HG03342 (cell line): ENCODE data around the gene TNNC2.
"Not testable (repeated sequence)": the region's sequence is repeated elsewhere in the genome, so short reads cannot be mapped to it uniquely, and the experiment has no call there.

Experiments
- ATAC-seq: cut with Tn5 transposase; IDR thresholded peaks from one replicate; pipeline ENCODE4 v1.9.1; 2021; ENCODE audit warnings: mild to moderate bottlenecking, moderate library complexity; ENCODE audit not compliant: unreplicated experiment

TNNC2 gene

GRCh38 chr20:45827030-45827652 is at the start of gene TNNC2:
Gene TNNC2 (minus strand): TSS chr20:45827312. CDS start chr20:45827248, 64 bp downstream.
- ATAC-seq, result no peak

DNA sequence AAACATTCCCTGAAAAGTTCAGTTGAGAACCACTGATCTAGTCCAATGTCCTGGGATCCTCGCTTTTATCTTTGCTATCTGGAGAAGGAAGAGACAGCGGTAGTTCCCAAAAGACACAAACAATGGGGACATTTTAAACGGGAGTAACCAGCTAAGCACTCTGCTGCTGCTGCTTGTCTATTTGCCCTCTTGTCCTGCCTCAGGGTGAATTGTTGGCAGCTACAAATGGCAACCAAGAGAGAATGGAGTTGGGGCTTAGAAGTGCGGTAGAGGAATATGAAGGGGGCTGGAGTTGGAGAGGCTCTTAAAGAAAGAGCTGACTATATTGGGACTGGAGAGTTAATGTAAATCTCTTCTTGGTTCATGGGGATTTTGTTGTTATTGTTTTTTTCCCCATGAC is 47.5 kb upstream of the TNNC2 start:
- ATAC-seq, result no peak

DNA sequence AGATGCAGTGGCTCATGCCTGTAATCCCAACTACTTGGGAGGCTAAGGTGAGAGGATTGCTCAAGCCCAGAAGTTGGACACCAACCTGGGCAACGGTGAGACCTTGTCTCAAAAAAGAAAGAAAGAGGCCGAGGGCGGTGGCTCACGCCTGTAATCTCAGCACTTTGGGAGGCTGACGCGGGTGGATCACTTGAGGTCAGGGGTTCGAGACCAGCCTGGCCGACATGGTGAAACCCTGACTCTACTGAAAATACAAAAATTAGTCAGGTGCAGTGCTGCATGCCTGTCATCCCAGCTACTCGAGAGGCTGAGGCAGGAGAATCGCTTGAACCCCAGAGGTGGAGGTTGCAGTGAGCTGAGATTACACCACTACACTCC is 47.0 kb upstream of the TNNC2 start:
- ATAC-seq, result not testable (repeated sequence)

DNA sequence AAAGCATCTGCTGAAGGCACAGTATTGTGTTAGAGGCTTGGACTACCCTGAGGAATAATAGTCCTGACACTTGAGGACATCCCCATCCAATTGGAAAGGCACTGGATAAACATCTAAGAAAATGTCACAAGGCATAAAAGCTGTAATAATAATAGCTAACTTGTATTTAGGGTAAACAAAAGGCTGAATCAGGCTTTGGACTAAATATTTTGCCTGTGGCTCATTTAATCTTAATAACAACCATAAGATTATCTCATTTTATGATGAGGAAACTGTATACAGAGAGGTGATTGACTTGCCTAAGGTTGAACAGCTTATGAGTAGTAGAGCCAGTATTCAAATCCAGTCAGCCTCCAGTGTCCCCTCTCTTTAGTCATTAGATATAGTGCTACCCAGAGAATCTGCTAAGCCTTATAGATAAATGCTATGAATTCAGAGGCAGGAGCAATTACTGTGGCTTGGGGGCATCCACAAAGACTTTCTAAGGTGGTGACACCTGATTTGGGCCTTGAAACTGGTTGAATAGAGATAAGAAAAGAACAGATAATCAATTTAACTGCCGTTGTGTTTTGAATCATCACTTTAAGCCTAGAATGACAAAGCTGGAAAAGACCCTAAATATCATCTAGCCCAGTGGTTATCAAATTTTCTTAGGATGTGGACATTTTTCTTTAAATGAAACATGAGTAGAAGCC is 46.4 kb upstream of the TNNC2 start:
- no peak for ATAC-seq

DNA sequence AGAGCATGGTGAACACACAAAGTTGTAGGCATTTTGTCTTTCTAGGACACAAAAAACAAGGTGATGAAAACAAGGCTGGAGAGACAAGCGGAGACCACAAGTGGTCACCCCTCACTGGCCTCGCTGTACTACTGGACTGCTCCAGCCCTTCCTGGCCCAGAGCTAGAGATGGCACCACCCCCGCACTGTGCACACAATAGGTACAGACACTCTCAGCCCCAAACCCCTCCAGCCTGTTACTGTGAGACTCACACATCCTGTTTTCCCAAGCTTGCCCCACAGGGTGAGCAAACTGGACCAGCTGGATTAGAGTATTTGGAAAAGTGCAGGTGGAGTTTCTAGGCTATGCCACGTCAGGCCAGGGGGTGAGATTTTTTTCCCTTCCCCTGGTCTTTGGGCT is 45.5 kb upstream of the TNNC2 start:
- no peak for ATAC-seq

GRCh38 chr20:45867819-45868176 is 40.7 kb upstream of the TNNC2 start:
- ATAC-seq, result no peak

GRCh38 chr20:45867136-45867818 is 40.2 kb upstream of the TNNC2 start:
- ATAC-seq, result no peak

- ATAC-seq, result no peak
These were observed 39.3 kb upstream of the TNNC2 start for GRCh38 chr20:45866454-45866853.

GRCh38 chr20:45863543-45864470 is 36.7 kb upstream of the TNNC2 start:
- no peak for ATAC-seq

DNA sequence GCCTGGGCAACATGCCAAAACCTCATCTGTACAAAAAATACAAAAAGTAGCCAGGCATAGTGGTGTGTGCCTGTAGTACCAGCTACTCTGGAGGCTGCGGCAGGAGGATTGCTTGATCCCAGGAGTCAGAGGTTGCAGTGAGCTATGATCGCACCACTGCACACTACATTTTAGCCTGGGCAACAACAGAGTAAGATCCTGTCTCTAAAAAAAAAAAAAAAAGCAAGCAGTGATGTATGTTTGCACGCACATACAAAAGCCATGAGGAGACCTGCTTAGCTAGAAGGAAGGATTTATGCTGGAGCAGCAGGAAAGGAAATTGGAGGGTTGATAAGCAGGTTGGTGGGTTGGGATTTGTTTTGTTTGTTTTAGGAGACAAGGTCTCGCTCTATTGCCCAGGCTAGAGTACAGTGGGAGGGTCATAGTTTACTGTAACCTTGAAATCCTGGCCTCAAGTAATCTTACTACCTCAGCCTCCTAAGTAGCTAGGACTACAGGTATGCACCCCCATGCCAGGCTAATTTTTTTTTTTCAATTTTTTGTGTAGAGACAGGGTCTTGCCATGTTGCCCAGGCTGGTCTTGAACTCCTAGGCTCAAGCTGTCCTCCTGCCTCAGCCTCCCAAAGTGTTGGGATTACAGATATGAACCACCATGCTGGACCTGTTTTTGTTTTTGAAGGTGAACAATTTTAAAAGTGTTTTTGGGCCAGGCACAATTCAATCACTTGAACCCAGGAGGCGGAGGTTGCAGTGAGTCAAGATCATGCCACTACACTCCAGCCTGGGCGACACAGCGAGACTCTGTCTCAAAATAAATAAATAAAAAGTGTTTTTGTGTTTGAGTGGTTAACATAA is 34.3 kb upstream of the TNNC2 start:
- no peak for ATAC-seq

DNA sequence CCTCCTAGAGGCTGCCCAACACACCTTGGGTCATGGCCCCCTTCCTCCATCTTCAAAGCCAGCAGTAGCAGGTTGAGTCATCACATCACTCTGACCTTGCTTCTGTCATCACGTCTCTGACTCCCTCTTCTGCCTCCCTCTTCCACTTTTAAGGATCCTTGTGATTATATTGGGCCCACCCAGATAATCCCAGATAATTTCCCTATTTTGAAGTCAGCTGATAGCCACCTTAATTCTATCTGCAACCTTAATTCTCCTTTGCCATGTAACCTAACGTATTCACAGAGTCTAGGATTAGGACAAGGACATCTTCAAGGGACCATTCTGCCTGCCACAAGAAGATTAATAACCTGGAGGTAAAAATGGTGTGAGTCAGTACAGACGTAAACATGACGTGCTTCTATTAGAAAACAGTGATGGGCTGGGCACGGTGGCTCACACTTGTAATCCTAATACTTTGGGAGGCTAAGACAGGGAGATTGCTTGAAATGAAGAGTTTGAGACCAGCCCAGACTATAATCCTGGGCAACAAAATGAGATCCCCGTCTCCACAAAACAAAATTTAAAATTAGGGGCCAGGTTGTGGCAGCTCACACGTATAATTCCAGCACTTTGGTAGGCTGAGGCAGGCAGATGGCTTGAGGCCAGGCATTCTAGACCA is 33.6 kb upstream of the TNNC2 start:
- ATAC-seq, result no peak

DNA sequence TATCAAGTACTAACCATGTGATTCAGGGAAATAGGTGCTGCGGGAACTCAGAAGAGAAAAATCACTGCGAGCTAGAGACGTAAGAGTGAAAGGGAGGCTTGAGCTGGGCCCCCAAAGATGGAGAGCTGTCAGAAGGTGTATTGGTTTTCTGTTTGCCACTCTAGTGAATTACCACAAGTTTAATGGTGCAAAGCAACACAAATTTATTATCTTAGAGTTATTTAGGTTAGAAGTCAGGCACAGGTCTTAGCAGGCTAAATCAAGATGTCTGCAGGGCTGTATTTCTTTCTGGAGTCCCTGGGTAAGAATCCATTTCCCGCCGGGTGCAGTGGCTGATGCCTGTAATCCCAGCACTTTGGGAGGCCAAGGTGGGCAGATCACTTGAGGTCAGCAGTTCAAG is 32.8 kb upstream of the TNNC2 start:
- ATAC-seq, result no peak

- peak; percentile 15 for ATAC-seq
These were observed 30.7 kb upstream of the TNNC2 start for GRCh38 chr20:45857882-45858216.

DNA sequence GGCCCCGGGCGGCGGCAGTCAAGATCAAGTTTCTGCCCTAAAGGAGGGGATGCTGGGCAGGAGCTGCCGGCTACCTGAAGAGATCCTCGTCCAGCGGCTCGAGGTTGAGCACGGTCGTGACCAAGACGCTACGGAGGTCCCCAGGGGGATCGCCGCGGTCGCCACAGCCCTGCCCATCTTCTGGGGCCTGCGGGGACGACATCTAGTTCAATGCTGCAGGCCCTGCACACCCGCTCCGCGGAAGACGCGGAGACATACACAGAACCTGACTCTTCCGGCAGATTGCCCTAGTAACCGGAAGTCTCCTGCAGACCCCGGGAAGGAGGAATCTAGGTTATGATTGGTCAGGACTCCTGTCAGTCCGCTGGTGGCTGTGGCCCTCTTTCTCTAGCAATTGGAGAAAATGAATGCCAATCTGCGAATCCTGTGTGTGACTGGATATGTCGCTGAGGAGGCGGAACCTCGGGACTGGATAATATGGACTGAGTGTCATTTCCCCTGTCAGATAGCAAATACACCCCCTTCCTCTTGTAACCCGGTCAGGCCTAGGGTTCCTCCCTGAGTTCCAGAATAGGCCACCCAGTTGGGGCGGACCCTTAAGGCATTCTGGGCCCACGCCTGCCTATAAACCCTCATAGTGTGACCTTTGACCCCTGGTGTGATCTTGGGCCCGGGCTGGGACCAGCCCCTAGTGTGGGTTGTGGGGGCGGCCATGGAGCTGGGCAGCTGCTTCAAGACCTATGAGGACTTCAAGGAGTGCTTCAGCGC is 30.2 kb upstream of the TNNC2 start, which contains the start of the genes ACOT8 and ZSWIM3:
Gene ACOT8, minus strand, starts transcription at position 279 of the 768 bp plus-strand sequence. Its CDS starts 77 bp downstream, at position 202.
Gene ZSWIM3, plus strand, starts transcription at position 501 of the 768 bp plus-strand sequence. Its CDS starts 212 bp downstream, at position 713.
- ATAC-seq, result peak; percentile 93

DNA sequence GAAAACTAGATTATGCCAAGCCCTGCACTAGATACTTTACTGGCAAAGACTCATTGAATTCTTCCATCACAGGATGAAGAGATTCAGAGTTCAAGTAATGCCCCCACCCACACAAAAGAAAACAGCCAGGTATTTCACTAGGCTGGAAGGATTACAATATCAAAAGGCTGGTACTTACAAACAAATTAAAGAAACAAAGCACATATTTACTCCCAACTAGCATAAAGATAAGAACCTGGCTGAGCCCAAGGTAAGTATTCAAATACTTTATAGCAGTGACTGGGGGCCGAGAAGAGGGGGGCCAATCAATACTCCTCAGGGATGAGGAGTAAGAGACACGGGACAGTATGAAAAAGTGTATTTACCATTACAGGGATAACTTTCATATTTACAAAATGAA is 26.4 kb upstream of the TNNC2 start:
- no peak for ATAC-seq

GRCh38 chr20:45852326-45852725 is 25.2 kb upstream of the TNNC2 start:
- no peak for ATAC-seq

DNA sequence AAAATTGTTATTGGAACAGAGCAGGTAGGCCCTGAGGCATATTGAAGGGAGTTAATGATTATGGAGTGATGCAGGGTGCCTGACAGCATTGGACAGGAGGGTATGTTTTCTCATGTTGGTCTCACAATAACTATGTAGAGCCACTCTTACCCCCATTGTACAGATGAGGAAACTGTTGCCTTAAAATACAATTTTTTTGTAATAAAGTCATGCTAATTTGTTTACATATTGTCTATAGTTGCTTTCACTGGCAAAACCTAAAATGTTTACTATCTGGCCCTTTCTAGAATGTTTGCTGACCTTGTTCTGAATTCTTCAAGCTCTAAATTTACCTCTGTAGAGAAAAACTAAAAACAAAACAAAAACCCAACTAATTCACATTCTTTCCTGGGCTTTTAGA is 24.4 kb upstream of the TNNC2 start:
- no peak for ATAC-seq

GRCh38 chr20:45850926-45851325 is 23.8 kb upstream of the TNNC2 start:
- ATAC-seq, result no peak

DNA sequence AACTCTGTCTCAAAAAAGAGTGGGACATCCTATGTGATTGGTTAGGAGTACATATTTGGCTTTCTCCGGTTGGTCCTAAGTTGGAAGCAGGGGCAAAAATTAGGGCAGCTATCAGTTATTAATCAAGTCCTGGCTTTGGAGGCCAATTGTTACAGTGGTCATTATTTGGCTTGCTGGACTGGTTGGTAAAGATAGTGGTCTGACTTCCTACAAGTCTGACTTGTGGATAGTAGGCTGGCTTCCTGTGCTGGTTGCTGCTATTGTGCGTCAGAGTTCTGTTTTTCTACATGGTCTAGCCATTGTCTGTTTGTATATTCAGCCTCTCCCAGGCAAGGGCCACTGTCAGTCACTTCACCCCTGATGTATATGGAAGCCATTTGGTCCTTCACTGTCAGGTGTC is 23.1 kb upstream of the TNNC2 start:
- ATAC-seq, result no peak
